NCI-H146 treated with DMSO at 0.1 percent for 48 hours (cell line): ENCODE measurements around the gene MBTPS2.
A peak's percentile ranks its signal among the peaks of the same experiment; 100 is the strongest.
"Not testable (repeated sequence)": the region's sequence is repeated elsewhere in the genome, so short reads cannot be mapped to it uniquely, and the experiment has no call there.

ENCODE experiments used
- DNase-seq: peaks from one replicate; lab custom pipeline; 2025; ENCODE audit not compliant: unreplicated experiment; lab: John Stamatoyannopoulos, UW

MBTPS2 gene

DNA sequence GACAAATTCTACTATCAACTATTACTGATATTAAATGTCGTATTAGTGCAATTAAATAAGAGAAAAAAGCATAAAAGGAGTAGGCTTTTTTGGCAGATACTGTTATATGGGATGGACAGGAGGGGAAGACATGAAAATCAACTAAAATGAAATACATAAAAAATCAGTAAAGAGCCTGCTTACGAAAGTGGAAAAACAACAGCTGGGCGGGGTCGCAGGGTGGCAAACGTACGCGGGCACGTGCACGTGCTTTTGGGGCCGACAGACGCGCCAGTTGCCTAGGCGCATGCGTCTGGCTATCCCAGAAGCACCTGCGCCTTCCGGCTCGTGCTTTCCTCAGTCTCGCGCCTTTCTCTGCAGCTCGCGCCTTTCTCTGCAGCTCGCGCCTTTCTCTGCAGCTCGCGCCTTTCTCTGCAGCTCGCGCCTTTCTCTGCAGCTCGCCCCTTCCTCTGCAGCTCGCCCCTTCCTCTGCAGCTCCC, 16.6 kb downstream of the MBTPS2 start, which contains the start of gene YY2:
TSS of gene YY2 (plus strand) at position 51 of the 479 bp plus-strand sequence. CDS start 498 bp downstream, outside the sequence.
- no peak for DNase-seq

DNA sequence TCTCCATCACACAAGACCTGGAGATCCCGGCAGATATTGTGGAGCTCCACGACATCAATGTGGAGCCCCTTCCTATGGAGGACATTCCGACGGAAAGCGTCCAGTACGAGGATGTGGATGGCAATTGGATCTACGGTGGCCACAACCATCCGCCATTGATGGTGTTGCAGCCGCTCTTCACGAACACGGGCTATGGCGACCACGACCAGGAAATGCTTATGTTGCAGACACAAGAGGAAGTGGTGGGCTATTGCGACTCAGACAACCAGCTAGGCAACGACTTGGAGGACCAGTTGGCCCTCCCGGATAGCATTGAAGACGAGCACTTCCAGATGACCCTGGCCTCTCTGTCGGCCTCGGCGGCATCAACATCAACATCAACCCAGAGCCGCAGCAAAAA, 17.1 kb downstream of the MBTPS2 start:
- no peak for DNase-seq

DNA sequence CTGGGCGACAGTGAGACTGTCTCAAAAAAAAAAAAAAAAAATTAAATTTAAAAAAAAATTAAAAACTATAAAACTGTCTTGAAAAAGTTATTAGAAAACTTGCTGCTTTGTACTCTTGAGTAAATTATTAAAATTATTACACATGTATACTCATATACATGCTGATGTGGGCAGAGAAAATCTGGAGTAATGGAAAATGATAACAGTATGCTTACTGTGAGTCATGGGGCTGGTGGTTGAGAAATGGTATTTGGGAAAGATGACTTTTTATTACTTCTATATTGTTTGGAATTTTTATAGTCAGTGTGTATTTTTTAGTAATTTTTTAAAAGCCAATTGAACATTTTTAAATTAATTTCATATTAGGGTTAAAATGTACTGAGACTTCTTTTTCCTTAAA, 23.8 kb downstream of the MBTPS2 start:
- DNase-seq, result no peak

DNA sequence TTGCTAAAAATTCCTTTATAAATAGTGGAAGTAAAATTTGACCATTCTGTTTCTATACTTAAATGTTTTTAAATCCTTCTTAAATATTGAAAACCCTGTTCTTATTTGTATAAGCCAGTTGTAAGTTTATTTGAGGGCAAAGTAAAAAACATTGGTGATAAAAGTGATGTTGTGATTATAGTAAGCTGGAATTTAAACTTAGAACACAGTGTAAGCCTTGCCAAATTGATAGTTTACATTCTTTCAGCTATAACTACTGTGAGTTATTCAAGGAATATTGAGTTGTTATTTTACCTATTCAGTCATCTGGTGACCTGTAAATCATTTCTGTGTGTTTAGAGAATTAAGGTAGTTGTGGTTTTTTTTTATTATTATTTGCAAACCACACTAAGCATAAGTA, 26.0 kb downstream of the MBTPS2 start:
- no peak for DNase-seq

DNA sequence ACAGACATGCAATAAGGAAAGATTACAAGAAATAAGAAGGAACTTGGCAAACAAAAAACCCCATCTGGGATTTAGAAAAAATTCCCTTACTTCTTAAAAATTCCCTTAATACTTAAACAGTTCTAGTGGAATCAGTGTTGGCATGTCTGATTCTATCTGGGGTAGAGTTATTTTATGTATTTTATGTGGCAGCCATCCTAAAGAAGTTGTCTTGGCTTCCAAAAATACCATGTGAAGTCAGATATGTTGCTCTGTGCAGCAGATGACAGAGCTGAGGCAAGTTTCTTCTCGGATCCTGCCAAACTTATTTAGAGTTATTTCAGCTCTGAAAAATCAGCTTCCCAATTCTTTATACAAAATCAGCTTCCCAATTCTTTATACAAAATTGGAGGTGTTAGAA, 31.1 kb downstream of the MBTPS2 start:
- no peak for DNase-seq

DNA sequence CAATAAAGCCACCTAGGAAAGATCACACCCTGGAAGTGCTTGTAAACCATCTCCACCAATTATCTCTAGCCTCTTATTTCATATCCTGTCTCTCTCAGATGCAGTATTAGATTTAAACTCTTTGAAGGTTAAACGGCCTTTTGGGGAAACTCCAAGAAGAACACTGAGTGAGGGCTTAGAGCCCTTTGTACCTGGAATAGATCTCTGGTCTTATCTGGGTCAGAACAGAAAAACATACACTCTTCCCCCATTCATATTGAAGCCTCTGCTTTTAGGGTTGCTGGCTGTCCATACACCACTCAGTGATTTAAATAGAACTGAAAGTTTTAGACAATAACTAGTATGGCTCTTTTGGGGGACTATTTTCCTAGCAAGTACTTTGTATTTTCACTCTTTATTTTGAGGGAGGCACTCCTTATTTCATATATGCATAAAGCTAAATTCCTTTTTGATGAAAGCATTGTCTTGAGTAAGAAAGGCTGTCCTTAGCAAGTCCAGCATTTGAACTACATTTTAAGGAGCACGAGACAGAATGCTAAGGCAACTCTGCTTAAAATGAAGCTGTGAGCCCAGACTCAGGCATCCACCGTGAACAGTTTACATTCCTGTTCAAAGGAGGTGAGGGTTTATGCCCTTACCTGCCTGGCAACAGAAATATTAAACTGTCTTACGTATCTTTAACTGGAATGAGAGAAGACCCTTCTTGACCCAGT, 33.8 kb downstream of the MBTPS2 start:
- DNase-seq, result no peak

DNA sequence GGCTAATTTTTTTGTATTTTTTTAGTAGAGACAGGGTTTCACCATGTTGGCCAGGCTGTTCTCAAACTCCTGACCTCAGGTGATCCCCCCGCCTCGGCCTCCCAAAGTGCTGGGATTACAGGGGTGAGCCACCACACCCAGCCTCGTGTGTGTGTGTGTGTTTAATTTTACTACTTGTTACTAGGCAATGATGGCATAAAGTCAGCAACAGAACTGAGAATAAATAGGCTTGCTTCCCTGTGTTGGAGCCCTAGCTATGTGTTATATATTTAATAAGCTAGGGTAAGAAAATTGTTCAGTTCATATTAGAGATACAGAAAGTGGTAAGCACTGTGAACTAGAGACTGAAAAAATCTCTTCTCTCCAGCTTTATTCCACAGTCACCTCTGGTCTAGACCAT, 34.8 kb downstream of the MBTPS2 start:
- DNase-seq, result not testable (repeated sequence)

DNA sequence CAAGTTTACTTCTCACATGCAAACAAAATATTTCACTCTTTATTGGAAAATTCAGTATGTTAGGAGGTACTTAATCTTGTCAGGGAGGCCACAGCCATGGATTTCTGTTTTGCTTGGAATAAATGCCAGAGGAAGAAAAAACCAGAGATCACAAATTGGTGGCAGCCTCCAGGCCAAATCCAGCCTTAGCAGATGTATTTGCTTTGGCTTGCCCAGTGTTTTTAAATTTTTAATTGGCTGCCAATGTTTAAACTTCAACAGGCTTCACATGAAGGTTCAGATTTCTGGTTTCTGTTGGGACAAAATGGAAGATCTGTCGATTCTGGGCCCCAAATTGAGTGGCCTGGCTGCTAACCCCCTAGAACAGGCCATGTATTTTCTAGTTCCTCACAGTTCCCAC, 35.6 kb downstream of the MBTPS2 start:
- DNase-seq, result no peak

DNA sequence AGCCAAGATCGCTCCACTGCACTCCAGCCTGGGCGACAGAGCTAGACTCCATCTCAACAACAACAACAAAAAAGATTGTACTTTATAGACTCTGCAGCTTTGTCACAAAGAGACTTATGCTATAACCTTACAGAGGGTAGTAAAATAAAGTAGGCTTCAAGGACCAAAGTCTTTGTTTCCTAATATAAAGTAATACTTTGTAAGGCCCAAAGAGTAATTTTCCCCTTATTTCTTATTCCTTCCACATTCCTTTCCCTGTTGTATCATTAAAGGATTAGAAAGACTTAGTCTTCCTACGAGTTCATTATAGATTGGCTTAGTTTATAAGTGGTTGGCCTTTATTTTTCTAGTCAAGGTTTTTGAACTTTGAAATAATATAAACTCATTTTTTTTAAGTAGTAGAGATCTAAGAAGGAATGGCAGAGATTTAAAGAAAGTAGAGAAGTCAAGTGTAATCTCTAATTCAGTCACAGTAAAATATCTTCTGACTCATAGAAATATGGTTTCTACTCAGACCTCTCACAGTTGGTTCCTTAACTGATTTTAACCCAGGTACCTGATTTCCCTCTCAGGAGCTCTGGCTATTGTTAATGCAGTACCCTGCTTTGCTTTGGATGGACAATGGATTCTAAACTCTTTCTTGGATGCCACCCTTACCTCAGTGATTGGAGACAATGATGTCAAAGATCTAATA, 42.6 kb downstream of the MBTPS2 start:
- DNase-seq, result no peak

DNA sequence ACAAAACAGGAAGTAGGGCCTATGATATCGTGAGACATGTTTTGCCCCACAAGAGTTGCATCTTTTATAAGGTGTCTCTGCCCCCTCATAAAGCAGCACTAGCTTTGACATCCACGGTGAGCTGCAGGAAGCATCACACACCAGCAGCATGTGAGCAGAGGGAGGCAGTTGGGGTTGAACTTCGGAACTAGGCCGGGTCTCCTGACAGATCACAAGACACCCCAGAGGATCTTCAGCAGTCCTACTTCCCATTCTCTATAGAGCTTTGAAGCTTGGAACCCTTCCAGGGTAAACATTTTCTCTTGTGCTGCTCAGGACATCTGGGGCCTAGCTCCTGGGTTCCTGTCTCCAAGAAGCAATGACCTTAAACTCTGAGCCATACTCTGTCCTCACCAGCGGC, 43.8 kb downstream of the MBTPS2 start:
- DNase-seq, result no peak

DNA sequence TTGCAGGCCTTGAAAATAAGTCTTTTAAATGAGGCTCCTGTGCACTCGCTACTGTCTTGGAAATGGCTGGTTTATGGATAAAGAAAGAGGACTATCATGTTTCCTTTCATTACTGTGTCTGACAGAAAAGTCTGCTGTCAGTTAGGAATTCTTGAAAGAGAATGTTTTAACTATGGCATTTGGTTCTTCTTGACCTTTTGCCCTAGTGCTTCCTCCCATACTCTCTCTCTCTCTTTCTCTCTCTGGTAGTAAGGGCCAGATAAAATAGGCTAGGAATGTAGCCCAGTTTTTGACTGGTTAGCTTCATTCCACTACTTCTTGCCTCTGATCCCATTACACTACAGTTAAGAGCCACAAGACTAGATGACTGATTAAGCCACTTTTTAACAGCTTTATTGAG, 46.2 kb downstream of the MBTPS2 start:
- DNase-seq, result no peak

DNA sequence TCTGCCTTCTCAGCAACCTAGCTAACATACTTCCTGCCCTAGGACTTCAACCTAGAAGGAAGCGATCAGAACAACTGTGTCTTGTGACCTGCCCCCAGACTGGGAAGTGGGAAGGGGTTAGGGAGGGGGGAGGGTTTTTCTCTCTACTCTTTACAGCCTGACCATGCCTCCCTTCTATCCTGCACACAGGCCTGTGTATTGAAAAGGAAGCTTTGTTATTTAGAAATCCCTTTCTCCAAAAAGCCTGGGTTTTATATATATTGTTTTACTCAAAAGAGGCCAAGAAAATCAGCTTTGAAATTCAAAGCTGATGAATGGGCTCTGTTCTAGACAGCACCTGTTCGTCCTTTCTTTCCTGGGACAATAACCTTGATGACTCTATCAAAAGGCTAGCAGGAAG, 65.9 kb downstream of the MBTPS2 start:
- DNase-seq, result peak; percentile 68

DNA sequence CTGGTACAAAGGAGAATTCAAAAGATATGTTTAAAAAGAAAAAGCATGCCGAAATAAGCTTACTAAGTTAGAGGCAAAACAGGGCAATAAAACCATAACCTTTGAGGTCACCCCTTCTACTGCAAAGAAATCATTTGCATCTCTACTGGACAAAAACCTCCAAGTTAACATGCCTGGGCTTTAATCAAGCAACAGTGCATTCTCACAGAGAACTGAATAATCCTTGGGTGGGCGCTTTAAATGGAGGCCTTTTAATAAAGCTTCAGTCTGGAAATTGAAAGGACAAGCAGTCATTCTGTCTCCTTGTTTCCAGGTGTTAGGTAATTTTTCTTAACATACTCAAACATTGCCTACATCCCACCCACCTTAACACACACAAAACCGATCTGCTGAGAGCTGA, 66.5 kb downstream of the MBTPS2 start:
- peak; percentile 5 for DNase-seq

DNA sequence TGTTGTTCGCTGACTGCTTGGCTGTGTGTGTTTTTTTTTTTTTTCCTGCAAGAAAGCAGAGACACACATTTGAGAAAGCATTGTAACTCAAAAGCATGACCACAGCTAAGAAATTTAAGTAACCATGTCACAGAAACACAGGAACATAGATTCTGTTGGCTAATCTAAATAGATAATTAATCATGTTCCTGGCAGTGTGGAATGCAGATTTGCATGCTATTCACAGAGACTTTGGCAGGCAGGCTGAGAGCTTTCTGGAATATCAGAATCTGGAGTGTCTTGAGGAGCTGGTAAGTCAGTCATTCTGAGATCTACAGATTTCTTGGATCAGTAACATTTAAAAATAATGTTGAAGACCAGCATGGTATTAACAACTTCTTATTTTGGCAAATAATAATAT, 67.8 kb downstream of the MBTPS2 start:
- no peak for DNase-seq

DNA sequence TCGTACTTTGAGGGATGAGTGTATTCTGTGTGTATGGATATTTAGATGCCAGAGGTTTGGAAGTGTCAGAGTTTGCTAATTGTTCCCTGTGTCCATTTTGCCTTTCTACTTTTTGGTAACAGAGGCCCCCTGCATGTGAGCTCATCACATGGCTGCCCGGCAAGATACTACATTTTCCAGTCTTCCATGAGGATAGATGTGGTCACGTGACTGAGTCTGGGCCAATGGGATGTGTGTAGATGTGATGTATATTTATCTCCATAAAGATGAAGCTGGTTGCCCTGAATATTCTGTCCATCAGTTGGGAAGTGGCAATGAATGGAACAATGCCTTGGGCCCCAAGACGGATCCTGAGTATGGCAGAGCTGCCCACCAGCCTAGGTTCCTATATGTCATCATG, 72.1 kb downstream of the MBTPS2 start:
- no peak for DNase-seq

DNA sequence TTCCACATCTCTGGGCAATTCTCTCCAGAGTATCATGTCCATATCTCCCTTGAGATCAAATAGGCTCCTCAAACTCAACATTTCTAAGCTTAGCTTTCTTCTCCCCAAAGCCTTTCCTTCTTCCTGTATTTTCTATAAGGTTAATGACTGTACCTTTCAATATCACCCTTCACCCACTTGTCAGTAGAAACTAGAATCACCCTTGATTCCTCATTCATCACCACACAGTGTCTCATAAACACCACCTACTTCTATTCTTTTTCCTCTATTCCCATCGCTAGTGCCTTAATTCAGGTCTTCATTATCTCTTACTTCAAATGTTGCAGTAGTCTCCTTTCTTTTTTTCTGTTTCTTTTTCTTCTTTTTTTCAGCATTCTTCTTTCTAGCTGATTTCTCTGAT, 72.8 kb downstream of the MBTPS2 start:
- DNase-seq, result no peak

DNA sequence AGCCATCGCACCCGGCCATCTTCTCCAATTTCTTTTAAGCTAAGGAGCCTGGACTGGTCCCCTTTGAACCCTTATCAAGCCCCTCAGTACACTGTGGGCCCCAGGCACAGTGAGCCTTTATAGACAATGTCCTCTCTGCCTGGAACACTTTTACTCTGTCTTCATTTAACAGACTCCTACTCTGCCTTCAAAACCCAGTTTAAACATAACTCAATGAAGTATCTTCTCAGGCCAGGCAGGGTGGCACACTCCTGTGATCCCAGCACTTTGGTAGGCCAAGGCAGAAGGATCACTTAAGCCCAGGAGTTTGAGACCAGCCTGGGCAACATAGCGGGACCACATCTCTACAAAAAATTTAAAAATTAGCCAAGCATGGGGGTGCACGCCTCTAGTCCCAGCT, 73.6 kb downstream of the MBTPS2 start:
- DNase-seq, result no peak

DNA sequence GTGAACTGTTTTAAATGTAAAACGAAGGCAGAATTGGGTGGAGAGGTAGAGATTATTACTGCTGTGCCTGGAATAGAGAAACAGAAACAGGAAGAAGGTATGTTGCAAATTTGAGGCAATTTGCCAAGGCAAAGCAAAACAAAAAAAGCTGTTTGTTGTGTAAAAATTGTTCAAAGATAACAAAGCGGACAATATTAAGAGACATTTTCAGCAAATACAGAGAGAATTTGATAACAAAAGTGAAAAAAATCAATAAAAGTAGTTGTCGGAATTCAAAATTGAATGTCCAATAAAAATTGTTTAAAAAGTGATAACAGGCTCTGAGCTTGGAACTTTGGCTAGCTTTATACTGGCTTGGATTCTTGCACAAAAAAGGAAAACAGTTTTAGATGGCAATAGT, 86.7 kb downstream of the MBTPS2 start:
- no peak for DNase-seq

DNA sequence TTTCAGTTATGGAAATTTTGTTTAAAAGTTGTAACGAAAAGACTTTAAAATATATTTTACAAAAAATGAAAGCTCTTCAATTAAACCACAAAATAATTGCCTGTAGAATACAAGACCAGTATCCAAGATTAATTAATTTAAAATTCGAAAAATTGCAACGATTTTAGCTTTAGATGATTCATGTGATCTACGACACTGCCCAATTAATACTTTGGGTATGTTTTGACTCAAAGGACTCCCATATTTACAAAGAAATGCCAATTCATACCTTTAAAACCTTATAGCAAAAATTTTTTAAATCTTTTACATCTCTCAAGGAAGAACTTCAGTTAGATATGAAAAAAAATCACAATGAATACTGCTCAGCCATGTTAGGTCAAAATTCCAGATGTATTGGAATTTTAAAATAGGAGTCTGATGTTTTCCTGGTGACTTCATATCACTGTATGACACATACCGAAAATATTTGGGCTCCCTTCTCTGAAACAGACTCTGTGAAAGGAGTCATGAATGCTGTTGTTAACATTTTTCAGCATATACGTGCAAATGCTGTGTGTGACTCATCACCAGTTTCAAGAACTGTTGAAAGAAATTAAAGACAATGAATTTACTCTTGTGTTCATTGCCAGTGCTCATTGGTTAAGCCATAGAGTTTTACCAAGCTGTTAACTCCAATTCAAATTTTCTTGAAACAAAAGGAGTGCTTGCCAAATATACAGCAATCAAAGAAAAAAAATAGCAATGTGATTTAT, 87.3 kb downstream of the MBTPS2 start:
- no peak for DNase-seq

DNA sequence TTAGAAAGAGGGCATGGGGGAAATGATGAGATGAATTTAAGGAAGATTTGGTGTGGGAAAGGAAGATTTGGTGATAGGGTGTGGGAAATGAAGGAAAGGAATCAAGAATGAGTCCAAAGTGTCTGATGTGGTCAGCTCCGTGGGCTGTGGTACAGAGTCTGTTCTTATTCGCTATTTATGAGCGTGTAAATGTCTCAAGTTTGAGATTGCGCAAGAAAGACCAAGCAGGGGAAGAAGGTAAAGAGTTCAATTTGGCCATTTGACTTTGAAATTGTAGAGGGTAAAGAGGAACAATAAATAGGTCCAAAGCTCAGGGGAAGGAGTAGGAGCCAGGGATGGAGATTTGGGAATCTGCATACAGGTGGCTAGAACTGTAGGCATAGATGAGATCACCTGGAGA, 89.8 kb downstream of the MBTPS2 start:
- DNase-seq, result no peak

DNA sequence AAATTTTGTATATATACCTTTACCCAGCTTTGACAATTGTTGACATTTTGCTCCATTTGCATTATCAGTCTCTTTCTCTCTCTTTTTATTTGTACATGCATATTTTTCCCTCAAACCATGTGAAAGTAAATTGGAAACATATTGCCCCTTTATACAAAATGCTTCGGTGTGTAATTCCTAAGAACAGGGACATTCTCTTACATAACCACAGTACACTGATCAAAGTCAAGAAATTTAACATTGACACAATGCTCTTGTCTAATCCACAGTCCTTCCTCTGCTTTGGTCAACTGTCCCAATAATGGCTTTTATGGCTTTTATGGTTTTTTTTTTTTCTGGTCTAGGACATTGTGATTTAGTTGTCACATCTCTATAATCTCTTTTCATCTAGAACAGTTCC, 91.6 kb downstream of the MBTPS2 start:
- no peak for DNase-seq
